NCI-H128 (cell line): Measurements from ENCODE around the gene COL9A3.

Source experiments
- DNase-seq: peaks from one replicate; lab custom pipeline; 2025; ENCODE audit not compliant: unreplicated experiment; lab: John Stamatoyannopoulos, UW

Gene COL9A3

GRCh38 chr20:62878244-62879038, 61.6 kb downstream of the COL9A3 start:
- DNase-seq = no peak

GRCh38 chr20:62879275-62880146, 62.7 kb downstream of the COL9A3 start:
- no peak for DNase-seq

GRCh38 chr20:62880147-62880934, 63.5 kb downstream of the COL9A3 start:
- DNase-seq = no peak

- no peak for DNase-seq
These were observed 64.2 kb downstream of the COL9A3 start for GRCh38 chr20:62880935-62881661.

- no peak for DNase-seq
These were observed 65.0 kb downstream of the COL9A3 start for GRCh38 chr20:62881662-62882395.

- no peak for DNase-seq
These were observed 65.6 kb downstream of the COL9A3 start for GRCh38 chr20:62882426-62882825.

- no peak for DNase-seq
These were observed 67.7 kb downstream of the COL9A3 start for GRCh38 chr20:62884556-62884955.

GRCh38 chr20:62885046-62885895, 68.4 kb downstream of the COL9A3 start:
- no peak for DNase-seq

- no peak for DNase-seq
These were observed 69.3 kb downstream of the COL9A3 start for GRCh38 chr20:62885896-62886708.

- no peak for DNase-seq
These were observed 69.8 kb downstream of the COL9A3 start for GRCh38 chr20:62886709-62887058.

GRCh38 chr20:62887152-62887859, 70.5 kb downstream of the COL9A3 start:
- DNase-seq = no peak

- DNase-seq = no peak
These were observed 71.0 kb downstream of the COL9A3 start for GRCh38 chr20:62887860-62888239.

GRCh38 chr20:62888406-62888805, 71.6 kb downstream of the COL9A3 start:
- DNase-seq = no peak

- DNase-seq = no peak
These were observed 72.1 kb downstream of the COL9A3 start for GRCh38 chr20:62888910-62889309.

GRCh38 chr20:62889411-62889810, 72.6 kb downstream of the COL9A3 start:
- DNase-seq = no peak

- DNase-seq = no peak
These were observed 73.0 kb downstream of the COL9A3 start for GRCh38 chr20:62889871-62890270.

- DNase-seq = no peak
These were observed 73.6 kb downstream of the COL9A3 start for GRCh38 chr20:62890444-62890843.
